ENCODE results near the gene MYO10. TPM values are rescaled to one million over a fixed set of nuclear protein-coding genes. Genes with fewer than 3 reads are reported as not detected.
"Not testable (repeated sequence)": the region's sequence is repeated elsewhere in the genome, so short reads cannot be mapped to it uniquely, and the experiment has no call there.

MYO10 gene
- total RNA-seq, 4 donors from 2014 or later: 5.6 to 11.0 (median 6.4) TPM

DNA sequence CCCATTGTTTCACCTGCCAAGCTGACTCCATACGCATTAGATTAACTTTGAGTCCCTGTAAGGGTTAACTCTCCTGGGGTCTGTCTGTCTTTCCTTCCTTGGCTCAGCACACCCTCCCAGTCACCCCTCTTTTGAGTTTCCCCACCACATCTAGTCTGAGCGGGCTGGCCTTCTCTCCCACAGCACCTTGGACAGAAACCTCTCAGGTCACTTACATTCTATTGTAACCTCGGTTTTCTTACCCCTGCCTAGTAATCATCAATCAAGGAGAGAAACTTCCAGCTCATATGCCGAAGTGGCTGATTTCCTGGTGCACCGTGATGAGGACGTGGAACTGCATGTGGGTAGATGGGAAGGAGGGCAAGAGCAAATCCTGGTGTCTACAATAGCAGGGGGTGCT lies 102.1 kb downstream of the MYO10 start:
- no peak for ATAC-seq
- 69 to 93% methylated on average over 2 to 5 of the region's 6 CpGs for WGBS, 2 donors (ENCODE audit: low coverage in 1 of 2)

DNA sequence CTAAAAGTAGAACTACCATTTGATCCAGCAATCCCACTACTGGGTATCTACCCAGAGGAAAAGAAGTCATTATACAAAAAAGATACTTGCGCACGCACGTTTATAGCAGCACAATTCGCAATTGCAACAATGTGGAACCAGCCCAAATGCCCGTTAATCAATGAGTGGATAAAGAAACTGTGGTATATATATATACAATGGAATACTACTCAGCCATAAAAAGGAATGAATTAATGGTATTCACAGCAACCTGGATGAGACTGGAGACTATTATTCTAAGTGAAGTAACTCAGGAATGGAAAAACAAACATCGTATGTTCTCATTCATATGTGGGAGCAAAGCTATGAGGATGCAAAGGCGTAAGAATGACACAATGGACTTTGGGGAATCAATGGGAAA lies 104.8 kb downstream of the MYO10 start:
- not testable (repeated sequence) for ATAC-seq, H3K27me3 ChIP-seq, H3K9me3 ChIP-seq, H3K27ac ChIP-seq, H3K36me3 ChIP-seq, H3K4me1 ChIP-seq, H3K4me3 ChIP-seq
- 90 to 95% methylated on average over 4 to 7 of the region's 7 CpGs for WGBS, 2 donors (ENCODE audit: low coverage in 1 of 2)

More for the DNA sequence above, 102.1 kb downstream of the MYO10 start:
- H3K27me3 ChIP-seq: peaks cover 3% of the 10 kb centered on the region
- no peaks in the 10 kb centered on the region for H3K36me3 ChIP-seq
- H3K4me3 ChIP-seq: no peak overlapping the region
- no peak for TF ChIP-seq EP300 (IDR thresholded peaks at IDR 0.05)
- no peak for TF ChIP-seq POLR2A (IDR thresholded peaks at IDR 0.05)
- TF ChIP-seq, protein P1, sequence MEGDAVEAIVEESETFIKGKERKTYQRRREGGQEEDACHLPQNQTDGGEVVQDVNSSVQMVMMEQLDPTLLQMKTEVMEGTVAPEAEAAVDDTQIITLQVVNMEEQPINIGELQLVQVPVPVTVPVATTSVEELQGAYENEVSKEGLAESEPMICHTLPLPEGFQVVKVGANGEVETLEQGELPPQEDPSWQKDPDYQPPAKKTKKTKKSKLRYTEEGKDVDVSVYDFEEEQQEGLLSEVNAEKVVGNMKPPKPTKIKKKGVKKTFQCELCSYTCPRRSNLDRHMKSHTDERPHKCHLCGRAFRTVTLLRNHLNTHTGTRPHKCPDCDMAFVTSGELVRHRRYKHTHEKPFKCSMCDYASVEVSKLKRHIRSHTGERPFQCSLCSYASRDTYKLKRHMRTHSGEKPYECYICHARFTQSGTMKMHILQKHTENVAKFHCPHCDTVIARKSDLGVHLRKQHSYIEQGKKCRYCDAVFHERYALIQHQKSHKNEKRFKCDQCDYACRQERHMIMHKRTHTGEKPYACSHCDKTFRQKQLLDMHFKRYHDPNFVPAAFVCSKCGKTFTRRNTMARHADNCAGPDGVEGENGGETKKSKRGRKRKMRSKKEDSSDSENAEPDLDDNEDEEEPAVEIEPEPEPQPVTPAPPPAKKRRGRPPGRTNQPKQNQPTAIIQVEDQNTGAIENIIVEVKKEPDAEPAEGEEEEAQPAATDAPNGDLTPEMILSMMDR (IDR thresholded peaks at IDR 0.05): no peak
- no peak for TF ChIP-seq POLR2AphosphoS5 (IDR thresholded peaks at IDR 0.05)
- no peaks in the 10 kb centered on the region for H3K9me3 ChIP-seq
- no peaks in the 10 kb centered on the region for H3K4me1 ChIP-seq
- H3K27ac ChIP-seq: no peak overlapping the region

DNA sequence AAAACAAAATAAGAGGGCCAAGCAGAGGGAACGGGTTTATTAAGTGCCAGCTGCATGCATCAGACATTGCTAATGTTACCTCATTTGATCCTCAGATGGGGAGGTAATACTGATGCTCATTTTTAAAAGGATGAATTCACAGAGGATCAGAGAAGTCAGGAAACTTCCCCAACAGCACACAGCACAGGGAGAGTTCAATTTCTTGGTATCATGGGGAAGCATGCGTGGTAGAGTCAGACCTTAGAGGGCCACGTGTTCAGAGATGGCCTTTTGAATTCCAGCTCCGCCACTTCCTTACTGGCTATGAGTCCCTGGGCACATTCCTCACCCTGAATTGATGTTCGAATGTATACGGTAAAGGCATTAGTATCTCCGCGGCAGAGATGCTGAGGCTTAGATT lies 108.3 kb downstream of the MYO10 start:
- Histone ChIP-seq H3K36me3 (no peaks in the 10 kb centered on the region), H3K4me1 (no peaks in the 10 kb centered on the region), H3K27ac (no peak overlapping the region), H3K27me3 (peaks cover 7% of the 10 kb centered on the region), H3K4me3 (no peak overlapping the region), H3K9me3 (no peaks in the 10 kb centered on the region)
- 80 to 100% methylated on average over 1 of the region's 8 CpGs for WGBS, 2 donors (ENCODE audit: low coverage in 1 of 2)
- TF ChIP-seq POLR2A (IDR thresholded peaks at IDR 0.05) (no peak), POLR2AphosphoS5 (IDR thresholded peaks at IDR 0.05) (no peak), EP300 (IDR thresholded peaks at IDR 0.05) (no peak)
- TF ChIP-seq, protein P1 (IDR thresholded peaks at IDR 0.05): no peak
- no peak for ATAC-seq

DNA sequence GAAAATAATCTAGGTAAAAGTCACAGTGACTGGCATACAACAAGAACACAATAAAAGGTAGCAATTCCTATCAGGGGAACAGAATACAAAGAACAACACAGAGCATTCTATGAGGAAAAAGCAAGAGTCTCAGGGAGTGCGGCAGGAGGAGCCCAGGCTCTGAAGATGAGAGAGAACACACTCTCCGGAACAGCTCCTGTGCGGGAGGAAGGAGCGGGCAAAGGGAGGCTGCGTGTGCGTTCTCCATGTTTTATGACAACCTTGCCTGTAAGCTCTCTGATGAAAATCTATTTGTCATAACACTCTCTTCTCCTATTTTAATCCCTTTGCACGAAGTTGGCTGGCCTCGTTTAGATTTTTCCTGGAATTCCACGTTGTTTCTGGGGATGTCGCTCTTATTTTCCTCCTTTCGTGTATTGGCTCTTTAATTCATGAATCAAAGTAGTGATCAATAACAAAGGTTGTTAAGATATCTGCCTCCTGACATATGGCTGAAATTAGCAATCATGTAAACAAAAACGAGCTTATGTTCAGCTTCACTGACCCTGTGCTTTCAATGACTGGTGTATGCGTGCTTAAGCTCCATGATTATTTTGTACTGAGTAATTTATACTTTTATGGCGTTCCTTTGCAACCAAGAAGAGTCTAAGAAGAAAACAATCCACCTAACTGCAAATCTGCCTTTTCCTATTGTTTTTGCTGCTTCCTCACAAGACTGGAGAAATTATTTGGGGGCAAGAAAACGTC lies 109.5 kb downstream of the MYO10 start:
- no peak for ATAC-seq
- no peaks in the 10 kb centered on the region for H3K36me3 ChIP-seq
- H3K27ac ChIP-seq: no peak overlapping the region
- H3K9me3 ChIP-seq: no peaks in the 10 kb centered on the region
- no peaks in the 10 kb centered on the region for H3K4me1 ChIP-seq
- TF ChIP-seq POLR2AphosphoS5 (IDR thresholded peaks at IDR 0.05) (no peak), EP300 (IDR thresholded peaks at IDR 0.05) (no peak), POLR2A (IDR thresholded peaks at IDR 0.05) (no peak)
- TF ChIP-seq, protein P1 (IDR thresholded peaks at IDR 0.05): no peak
- WGBS, 2 donors (ENCODE audit: low coverage in 1 of 2): 55 to 68% methylated on average over 10 to 15 of the region's 15 CpGs
- H3K27me3 ChIP-seq: peaks cover 7% of the 10 kb centered on the region
- H3K4me3 ChIP-seq: no peak overlapping the region

DNA sequence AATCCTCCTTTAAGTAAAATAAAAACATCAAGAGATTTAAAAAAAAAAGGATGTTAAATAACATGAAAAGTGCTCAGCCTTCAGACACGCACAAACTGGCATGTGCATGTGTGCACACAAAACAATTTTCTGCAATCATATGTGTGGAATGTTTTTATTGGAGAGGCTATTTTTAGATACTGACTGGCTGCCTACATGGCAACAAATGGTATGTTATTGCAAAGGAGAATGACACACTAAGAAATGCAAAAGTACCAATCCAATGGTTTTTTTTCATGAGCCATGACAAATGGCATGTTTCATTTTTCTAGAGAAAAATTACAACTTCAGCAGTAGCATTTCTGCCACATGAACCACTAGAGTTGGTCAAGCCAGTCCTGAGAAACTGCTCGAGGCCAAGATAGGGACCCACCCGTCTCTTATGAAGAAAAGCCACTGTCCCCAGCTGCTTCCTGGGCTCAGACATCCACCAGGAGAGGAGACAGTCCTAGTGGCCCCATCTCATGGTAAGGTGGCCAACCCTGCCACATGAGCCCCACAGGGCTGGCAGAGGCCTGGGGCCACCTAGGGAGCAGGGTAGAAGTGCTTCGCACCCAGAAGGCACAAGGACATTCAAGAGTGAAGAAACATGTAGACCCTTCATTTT lies 116.4 kb downstream of the MYO10 start:
- no peaks in the 10 kb centered on the region for H3K4me1 ChIP-seq
- H3K4me3 ChIP-seq: no peak overlapping the region
- no peaks in the 10 kb centered on the region for H3K9me3 ChIP-seq
- WGBS, 2 donors (ENCODE audit: low coverage in 1 of 2): 57 to 83% methylated on average over 1 to 3 of the region's 4 CpGs
- no peak for TF ChIP-seq EP300 (IDR thresholded peaks at IDR 0.05)
- TF ChIP-seq, protein P1 (IDR thresholded peaks at IDR 0.05): no peak
- no peak for ATAC-seq
- no peaks in the 10 kb centered on the region for H3K36me3 ChIP-seq
- no peak overlapping the region for H3K27ac ChIP-seq
- no peaks in the 10 kb centered on the region for H3K27me3 ChIP-seq
